Liver (tissue), 9 donors: ENCODE results near the gene UBE2E2. TPM values are rescaled to one million over a fixed set of nuclear protein-coding genes. Genes with fewer than 3 reads are reported as not detected.

ENCODE experiments used
- DNase-seq: peaks from one replicate; pipeline ENCODE4 v3.0.0-alpha.2; 2017; ENCODE audit warnings: low spot score
- H3K27ac ChIP-seq, 2 donors: one replicate each; pipeline ENCODE4 v1.7.0; 2013; ENCODE audit warnings: inconsistent platforms in 2 of 2, low read length in 2 of 2, control low read depth in 1 of 2, low read depth in 1 of 2, mild to moderate bottlenecking in 1 of 2
- H3K27me3 ChIP-seq, 4 donors: one replicate each; pipeline versions ENCODE4 v1.6.1 to v1.7.0; 2013; ENCODE audit warnings: low read length in 3 of 4, inconsistent platforms in 1 of 4, mild to moderate bottlenecking in 1 of 4, moderate library complexity in 1 of 4; ENCODE audit not compliant: control insufficient read depth in 4 of 4, insufficient read depth in 4 of 4
- H3K36me3 ChIP-seq, 4 donors: one replicate each; pipeline versions ENCODE4 v1.6.1 to v1.7.0; 2013; ENCODE audit warnings: low read length in 3 of 4, mild to moderate bottlenecking in 3 of 4, low read depth in 1 of 4, moderate library complexity in 1 of 4; ENCODE audit not compliant: control insufficient read depth in 4 of 4, insufficient read depth in 3 of 4
- H3K4me1 ChIP-seq, 4 donors: one replicate each; pipeline versions ENCODE4 v1.6.1 to v1.7.0; 2013; ENCODE audit warnings: low read length in 3 of 4, mild to moderate bottlenecking in 3 of 4, moderate library complexity in 1 of 4; ENCODE audit not compliant: control insufficient read depth in 4 of 4, insufficient read depth in 4 of 4
- H3K4me3 ChIP-seq, 3 donors: one replicate each; pipeline versions ENCODE4 v1.6.1 to v1.7.0; 2013; ENCODE audit warnings: low read length in 3 of 3, control low read depth in 1 of 3, low read depth in 1 of 3, mild to moderate bottlenecking in 1 of 3
- H3K9ac ChIP-seq, 2 donors: one replicate each; pipeline ENCODE4 v1.7.0; 2013; ENCODE audit warnings: low read length in 2 of 2, mild to moderate bottlenecking in 2 of 2, moderate library complexity in 2 of 2, control low read depth in 1 of 2, low read depth in 1 of 2
- H3K9me3 ChIP-seq, 4 donors: one replicate each; pipeline versions ENCODE4 v1.6.1 to v1.7.0; 2013; ENCODE audit warnings: low read length in 3 of 4; ENCODE audit not compliant: control insufficient read depth in 4 of 4
- ATF3 ChIP-seq: IDR thresholded peaks from 2 replicates; pipeline ENCODE4 v1.6.1; 2016; ENCODE audit warnings: antibody characterized with exemption
- EGR1 ChIP-seq, 2 donors: IDR thresholded peaks; 2 replicates each; pipeline ENCODE4 v1.6.1; 2016 to 2018; ENCODE audit warnings: antibody characterized with exemption in 2 of 2, low read depth in 2 of 2
- FOXA1 ChIP-seq: IDR thresholded peaks from 2 replicates; pipeline ENCODE4 v1.6.1; 2016; ENCODE audit warnings: antibody characterized with exemption
- FOXA2 ChIP-seq: IDR thresholded peaks from 2 replicates; pipeline ENCODE4 v1.6.1; 2016; ENCODE audit warnings: antibody characterized with exemption
- GABPA ChIP-seq, 2 donors: IDR thresholded peaks in 1 of 2; conservative IDR thresholded peaks in 1 of 2; 2 replicates each; pipeline ENCODE4 v1.6.1; 2016; ENCODE audit warnings: antibody characterized with exemption in 2 of 2, mild to moderate bottlenecking in 1 of 2, moderate library complexity in 1 of 2
- HNF4A ChIP-seq, 2 donors: conservative IDR thresholded peaks; 2 replicates each; pipeline ENCODE4 v1.6.1; 2016; ENCODE audit warnings: antibody characterized with exemption in 2 of 2, mild to moderate bottlenecking in 2 of 2
- HNF4G ChIP-seq: IDR thresholded peaks from 2 replicates; pipeline ENCODE4 v1.6.1; 2016; ENCODE audit warnings: antibody characterized with exemption
- JUND ChIP-seq, 2 donors: IDR thresholded peaks; 2 replicates each; pipeline ENCODE4 v1.6.1; 2016; ENCODE audit warnings: antibody characterized with exemption in 2 of 2
- MAX ChIP-seq: IDR thresholded peaks from 2 replicates; pipeline ENCODE4 v1.6.1; 2016; ENCODE audit warnings: antibody characterized with exemption
- NR2F2 ChIP-seq: IDR thresholded peaks from 2 replicates; pipeline ENCODE4 v1.6.1; 2016; ENCODE audit warnings: antibody characterized with exemption
- RAD21 ChIP-seq, 2 donors: IDR thresholded peaks; 2 replicates each; pipeline ENCODE4 v1.6.1; 2016; ENCODE audit warnings: antibody characterized with exemption in 2 of 2, mild to moderate bottlenecking in 2 of 2
- REST ChIP-seq: IDR thresholded peaks from 2 replicates; pipeline ENCODE4 v1.6.1; 2016; ENCODE audit warnings: antibody characterized with exemption, mild to moderate bottlenecking
- RXRA ChIP-seq, 2 donors: IDR thresholded peaks; 2 replicates each; pipeline ENCODE4 v1.6.1; 2017 to 2018; ENCODE audit warnings: antibody characterized with exemption in 2 of 2, mild to moderate bottlenecking in 1 of 2
- SP1 ChIP-seq: IDR thresholded peaks from 2 replicates; pipeline ENCODE4 v1.6.1; 2018; ENCODE audit warnings: antibody characterized with exemption, mild to moderate bottlenecking
- TAF1 ChIP-seq: conservative IDR thresholded peaks from 2 replicates; pipeline ENCODE4 v1.6.1; 2016; ENCODE audit warnings: antibody characterized with exemption, mild to moderate bottlenecking
- YY1 ChIP-seq: IDR thresholded peaks from 2 replicates; pipeline ENCODE4 v1.6.1; 2016; ENCODE audit warnings: antibody characterized with exemption, mild to moderate bottlenecking
- ZBTB33 ChIP-seq: IDR thresholded peaks from 2 replicates; pipeline ENCODE4 v1.6.1; 2016; ENCODE audit warnings: antibody characterized with exemption
- WGBS: extraction: QIAGEN DNeasy Blood & Tissue Kit; methylation state at CpG from one replicate; pipeline ENCODE4 v1.1.7; 2013; 5-methylcytosine and 5-hydroxymethylcytosine counted together
- polyA plus RNA-seq, 2 donors: library from polyadenylated mRNA; stranded (reverse) in 1 of 2; unstranded in 1 of 2; fragments of 200-250 nt in 1 of 2; fragments of >200 nt in 1 of 2; fragmentation: Nextera tagmentation in 1 of 2; extraction: Ambion mirVana in 1 of 2; gene quantifications; one replicate each; pipeline versions ENCODE4 v1.2.1 to v1.2.3, GENCODE V29; 2013 to 2015
- total RNA-seq, 2 donors: library from RNA; depleted of rRNA; stranded (reverse); fragments of >200 nt; gene quantifications; one replicate each; pipeline ENCODE4 v1.2.3, GENCODE V29; 2014
- donor health status: healthy.
- donor health status: healthy.
- donor health status: healthy.
- donor health status: healthy.
- donor health status: healthy.

The UBE2E2 gene
- total and polyA plus RNA-seq, 4 donors: 9.0 to 27.8 (median 16.8) TPM

- Histone ChIP-seq H3K27me3 (no peaks in the 10 kb centered on the region), H3K9ac (no peak overlapping the region), H3K27ac (no peak overlapping the region), H3K36me3 (no peaks in the 10 kb centered on the region), H3K4me1 (no peaks in the 10 kb centered on the region), H3K9me3 (no peaks in the 10 kb centered on the region), H3K4me3 (no peak overlapping the region)
- TF ChIP-seq YY1 (no peak), ATF3 (no peak), FOXA2 (no peak), REST (no peak), FOXA1 (no peak), EGR1 (IDR thresholded peaks at IDR 0.05; ENCODE audit: low read depth in 2 of 2) (no peak), HNF4G (no peak), NR2F2 (no peak), RAD21 (IDR thresholded peaks at IDR 0.05) (no peak), GABPA (IDR thresholded peaks at IDR 0.05 in 1 of 2, conservative IDR thresholded peaks at IDR 0.05 in 1 of 2) (no peak), JUND (IDR thresholded peaks at IDR 0.05) (no peak), SP1 (no peak), ZBTB33 (no peak), MAX (no peak), HNF4A (conservative IDR thresholded peaks at IDR 0.05) (no peak), RXRA (IDR thresholded peaks at IDR 0.05) (no peak)
- DNase-seq: no peak
- 85% methylated on average over 3 of the region's 3 CpGs for WGBS
These were observed 67.3 kb downstream of the UBE2E2 start for GRCh38 chr3:23270423-23270822.

GRCh38 chr3:23271876-23272741 is 69.0 kb downstream of the UBE2E2 start:
- Histone ChIP-seq H3K9me3 (no peaks in the 10 kb centered on the region), H3K4me3 (no peak overlapping the region), H3K9ac (no peak overlapping the region), H3K27me3 (no peaks in the 10 kb centered on the region), H3K36me3 (no peaks in the 10 kb centered on the region), H3K4me1 (peaks cover under 1 to 4% (median 3%) of the 10 kb centered on the region in 4 donors), H3K27ac (no peak overlapping the region)
- 95% methylated on average over 38 of the region's 38 CpGs for WGBS
- TF ChIP-seq TAF1 (no peak), RAD21 (IDR thresholded peaks at IDR 0.05) (no peak), SP1 (no peak), HNF4A (conservative IDR thresholded peaks at IDR 0.05) (no peak), ATF3 (no peak), FOXA2 (no peak), EGR1 (IDR thresholded peaks at IDR 0.05; ENCODE audit: low read depth in 2 of 2) (no peak)
- no peak for DNase-seq
